ENCODE measurements around the gene IPCEF1. TPM values are rescaled to one million over a fixed set of nuclear protein-coding genes. Genes with fewer than 3 reads are reported as not detected.

Gene IPCEF1
- polyA plus RNA-seq, 3 donors, result 14.7 to 29.7 (median 16.5) TPM

DNA sequence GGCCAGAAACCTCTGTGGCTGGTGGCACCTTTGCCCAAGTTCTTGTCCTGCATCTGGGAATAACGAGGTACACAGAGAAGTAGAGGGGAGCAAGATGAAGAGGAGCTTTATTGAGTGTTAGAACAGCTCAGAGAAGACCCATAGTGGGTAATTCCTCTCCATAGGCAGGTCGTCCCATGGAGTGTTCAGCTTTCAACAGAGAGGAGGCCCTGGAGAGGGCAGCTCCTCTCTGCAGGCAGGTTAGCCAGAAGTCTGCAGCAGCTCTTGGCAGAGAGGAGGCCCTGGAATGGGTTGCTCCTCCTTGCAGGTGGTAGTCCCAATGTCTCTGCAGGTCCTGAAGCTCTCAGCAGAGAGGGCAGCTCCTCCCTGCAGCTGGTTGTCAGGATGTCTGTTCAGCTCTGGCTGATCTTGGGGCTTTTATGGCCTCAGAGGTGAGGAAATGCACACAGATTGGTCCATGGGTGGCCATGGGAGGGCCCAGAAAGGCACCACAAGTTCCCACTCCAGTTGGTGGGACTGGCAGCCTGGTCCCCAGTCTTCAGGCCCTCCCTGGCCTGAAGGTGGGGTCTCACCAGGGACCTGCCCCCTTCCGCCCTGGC is 89.0 kb downstream of the IPCEF1 start:
- H3K27ac Mint-ChIP-seq, result peak overlapping the region in 4 of 7 donors; percentile 12 to 65 (median 32)
- H2AFZ ChIP-seq (ENCODE audit: insufficient read depth, low read depth, low read length, poor library complexity, severe bottlenecking), result no peak overlapping the region
- WGBS (ENCODE audit: insufficient coverage), result 100% methylated on average over 2 of the region's 3 CpGs

DNA sequence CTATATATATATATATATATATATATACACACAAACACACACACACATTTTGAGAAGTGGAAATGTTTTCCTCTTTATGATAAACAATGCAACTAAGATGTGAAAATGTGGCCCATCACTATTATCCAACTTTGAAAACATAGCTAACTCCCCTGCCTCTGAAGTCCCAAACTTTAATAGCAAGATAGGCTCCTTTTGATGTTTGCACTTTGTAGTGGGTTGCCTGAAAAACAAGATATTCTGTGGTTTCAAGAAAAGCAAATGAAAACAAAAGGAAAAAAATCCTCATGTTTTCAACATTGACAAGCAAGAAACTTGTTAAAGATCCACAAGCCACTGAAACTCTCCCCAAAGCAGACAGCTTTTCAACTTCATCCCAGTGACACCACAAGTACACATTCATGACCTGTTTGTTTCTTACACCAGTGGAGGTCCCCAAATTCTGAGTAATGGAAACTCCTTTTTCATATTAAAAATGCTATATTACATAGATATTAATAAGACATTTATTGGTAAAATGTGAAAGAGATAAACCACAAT is 90.0 kb downstream of the IPCEF1 start:
- peaks cover 33 to 43% of the 10 kb centered on the region in 2 donors for H3K36me3 Mint-ChIP-seq
- no peak for DNase-seq
- H3K9me3 Mint-ChIP-seq, result peaks cover 0 to 2% (median 0%) of the 10 kb centered on the region in 7 donors
- Histone ChIP-seq H3K4me1 (ENCODE audit: control insufficient read depth in 1 of 2, insufficient read depth in 2 of 2, low read length in 2 of 2) (peaks cover 5 to 17% of the 10 kb centered on the region in 2 donors), H3K4me3 (replicated peaks in 1 of 3; ENCODE audit: low read depth in 2 of 3, low read length in 3 of 3) (no peak overlapping the region), H3K9me3 (replicated peaks in 1 of 2; ENCODE audit: control insufficient read depth in 1 of 2, insufficient read depth in 1 of 2, low read length in 2 of 2) (no peaks in the 10 kb centered on the region), H3K4me2 (replicated peaks; ENCODE audit: extremely low read depth, low read length, poor library complexity, severe bottlenecking) (no peak overlapping the region), H3K79me2 (ENCODE audit: insufficient read depth, low read length) (peaks cover 60% of the 10 kb centered on the region), H3K27me3 (ENCODE audit: control insufficient read depth in 2 of 2, insufficient read depth in 2 of 2, low read length in 2 of 2) (no peaks in the 10 kb centered on the region), H4K20me1 (ENCODE audit: insufficient read depth, low read length) (peaks cover 45% of the 10 kb centered on the region), H3K27ac (ENCODE audit: low read depth in 1 of 2, low read length in 2 of 2) (no peak overlapping the region), H3K9ac (ENCODE audit: insufficient read depth, low read length, poor library complexity, severe bottlenecking) (no peak overlapping the region), H3K36me3 (replicated peaks in 1 of 2; ENCODE audit: control insufficient read depth in 1 of 2, insufficient read depth in 2 of 2, low read length in 2 of 2) (peaks cover 25 to 45% of the 10 kb centered on the region in 2 donors), H2AFZ (ENCODE audit: insufficient read depth, low read depth, low read length, poor library complexity, severe bottlenecking) (no peak overlapping the region)
- intact Hi-C loops (cut with micrococcal nuclease), result no loop called here
- peaks cover 18% of the 10 kb centered on the region for H3K4me1 Mint-ChIP-seq
- TF ChIP-seq, protein P1, sequence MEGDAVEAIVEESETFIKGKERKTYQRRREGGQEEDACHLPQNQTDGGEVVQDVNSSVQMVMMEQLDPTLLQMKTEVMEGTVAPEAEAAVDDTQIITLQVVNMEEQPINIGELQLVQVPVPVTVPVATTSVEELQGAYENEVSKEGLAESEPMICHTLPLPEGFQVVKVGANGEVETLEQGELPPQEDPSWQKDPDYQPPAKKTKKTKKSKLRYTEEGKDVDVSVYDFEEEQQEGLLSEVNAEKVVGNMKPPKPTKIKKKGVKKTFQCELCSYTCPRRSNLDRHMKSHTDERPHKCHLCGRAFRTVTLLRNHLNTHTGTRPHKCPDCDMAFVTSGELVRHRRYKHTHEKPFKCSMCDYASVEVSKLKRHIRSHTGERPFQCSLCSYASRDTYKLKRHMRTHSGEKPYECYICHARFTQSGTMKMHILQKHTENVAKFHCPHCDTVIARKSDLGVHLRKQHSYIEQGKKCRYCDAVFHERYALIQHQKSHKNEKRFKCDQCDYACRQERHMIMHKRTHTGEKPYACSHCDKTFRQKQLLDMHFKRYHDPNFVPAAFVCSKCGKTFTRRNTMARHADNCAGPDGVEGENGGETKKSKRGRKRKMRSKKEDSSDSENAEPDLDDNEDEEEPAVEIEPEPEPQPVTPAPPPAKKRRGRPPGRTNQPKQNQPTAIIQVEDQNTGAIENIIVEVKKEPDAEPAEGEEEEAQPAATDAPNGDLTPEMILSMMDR (IDR thresholded peaks at IDR 0.05), result no peak
- peaks cover 0 to 2% (median 0%) of the 10 kb centered on the region in 3 donors for H3K27me3 Mint-ChIP-seq (ENCODE audit: low read depth in 3 of 3)
- H3K4me3 Mint-ChIP-seq, result no peak overlapping the region
- H3K27ac Mint-ChIP-seq, result no peak overlapping the region

More for the DNA sequence above, 89.0 kb downstream of the IPCEF1 start:
- H3K4me3 ChIP-seq (replicated peaks in 1 of 3; ENCODE audit: low read depth in 2 of 3, low read length in 3 of 3), result no peak overlapping the region
- peaks cover 28 to 37% of the 10 kb centered on the region in 2 donors for H3K36me3 Mint-ChIP-seq
- H3K79me2 ChIP-seq (ENCODE audit: insufficient read depth, low read length), result peaks cover 60% of the 10 kb centered on the region
- no peaks in the 10 kb centered on the region for H3K9me3 ChIP-seq (replicated peaks in 1 of 2; ENCODE audit: control insufficient read depth in 1 of 2, insufficient read depth in 1 of 2, low read length in 2 of 2)
- peaks cover 5 to 9% of the 10 kb centered on the region in 2 donors for H3K4me1 ChIP-seq (ENCODE audit: control insufficient read depth in 1 of 2, insufficient read depth in 2 of 2, low read length in 2 of 2)
- intact Hi-C loops (cut with micrococcal nuclease), result no loop called here
- peaks cover 0 to 2% (median 0%) of the 10 kb centered on the region in 7 donors for H3K9me3 Mint-ChIP-seq
- peaks cover 0 to under 1% (median 0%) of the 10 kb centered on the region in 3 donors for H3K27me3 Mint-ChIP-seq (ENCODE audit: low read depth in 3 of 3)
- no peak overlapping the region for H3K9ac ChIP-seq (ENCODE audit: insufficient read depth, low read length, poor library complexity, severe bottlenecking)
- peaks cover 12% of the 10 kb centered on the region for H3K4me1 Mint-ChIP-seq
- DNase-seq, result no peak
- H3K27me3 ChIP-seq (ENCODE audit: control insufficient read depth in 2 of 2, insufficient read depth in 2 of 2, low read length in 2 of 2), result no peaks in the 10 kb centered on the region
- no peak overlapping the region for H3K4me3 Mint-ChIP-seq
- TF ChIP-seq, protein P1 (IDR thresholded peaks at IDR 0.05), result no peak
- H3K4me2 ChIP-seq (replicated peaks; ENCODE audit: extremely low read depth, low read length, poor library complexity, severe bottlenecking), result no peak overlapping the region
- peaks cover 19 to 41% of the 10 kb centered on the region in 2 donors for H3K36me3 ChIP-seq (replicated peaks in 1 of 2; ENCODE audit: control insufficient read depth in 1 of 2, insufficient read depth in 2 of 2, low read length in 2 of 2)
- peak overlapping the region in 1 of 2 donors; percentile 50 for H3K27ac ChIP-seq (ENCODE audit: low read depth in 1 of 2, low read length in 2 of 2)
- H4K20me1 ChIP-seq (ENCODE audit: insufficient read depth, low read length), result peaks cover 46% of the 10 kb centered on the region

Measured in CD14-positive monocyte (primary cell).